Activated CD4-positive, alpha-beta T cell treated with anti-CD3 and anti-CD28 coated beads for 36 hours (primary cell): Measurements from ENCODE around the gene MAMDC2. TPM values are rescaled to one million over a fixed set of nuclear protein-coding genes. Genes with fewer than 3 reads are reported as not detected.

ENCODE experiments used
- ATAC-seq: fragments of 200-7000 bp; cut with Tn5 transposase; one replicate; pipeline ENCODE4 v1.10.0; 2021; ENCODE audit warnings: mild to moderate bottlenecking, moderate library complexity
- CTCF ChIA-PET: fragments of 350-600 bp; sonication (Branson Sonifier 250); formaldehyde crosslinking; loops from one replicate; lab custom pipeline; 2021; ENCODE audit warnings: antibody characterized with exemption; lab: Charles Lee
- POLR2A ChIA-PET: fragments of 350-600 bp; sonication (Branson Sonifier 250); formaldehyde crosslinking; loops from one replicate; lab custom pipeline; 2021; ENCODE audit warnings: antibody characterized with exemption, inconsistent platforms; lab: Charles Lee
- DNase-seq: peaks from one replicate; pipeline ENCODE4 v3.0.0-alpha.2; 2020
- H3K27ac Mint-ChIP-seq: one replicate; pipeline ENCODE4 v1.8.0; 2021; ENCODE audit warnings: mixed read lengths
- H3K27me3 Mint-ChIP-seq: one replicate; pipeline ENCODE4 v1.8.0; 2021; ENCODE audit warnings: mixed read lengths
- H3K36me3 Mint-ChIP-seq: one replicate; pipeline ENCODE4 v1.8.0; 2021; ENCODE audit warnings: low read depth, mixed read lengths
- H3K4me1 Mint-ChIP-seq: one replicate; pipeline ENCODE4 v1.8.0; 2021; ENCODE audit warnings: mixed read lengths
- H3K4me3 Mint-ChIP-seq: one replicate; pipeline ENCODE4 v1.8.0; 2021; ENCODE audit warnings: mild to moderate bottlenecking, moderate library complexity, mixed read lengths
- H3K9me3 Mint-ChIP-seq: one replicate; pipeline ENCODE4 v1.8.0; 2021; ENCODE audit warnings: low read depth, mixed read lengths
- intact Hi-C, 2 experiments: fragments of 100-400 bp; cut with DNase I in 1 of 2; cut with micrococcal nuclease in 1 of 2; formaldehyde crosslinking; loops; one replicate each; pipeline versions ENCODE4 v1.14.2 to v1.15.1; 2022 to 2024; cut with DNase I, micrococcal nuclease
- total RNA-seq, 2 experiments: library from RNA; stranded (reverse); gene quantifications; one replicate each; pipeline ENCODE4 v1.2.3, GENCODE V29; 2021

Gene MAMDC2
- total RNA-seq, 2 experiments from 2014 or later, result not detected

DNA sequence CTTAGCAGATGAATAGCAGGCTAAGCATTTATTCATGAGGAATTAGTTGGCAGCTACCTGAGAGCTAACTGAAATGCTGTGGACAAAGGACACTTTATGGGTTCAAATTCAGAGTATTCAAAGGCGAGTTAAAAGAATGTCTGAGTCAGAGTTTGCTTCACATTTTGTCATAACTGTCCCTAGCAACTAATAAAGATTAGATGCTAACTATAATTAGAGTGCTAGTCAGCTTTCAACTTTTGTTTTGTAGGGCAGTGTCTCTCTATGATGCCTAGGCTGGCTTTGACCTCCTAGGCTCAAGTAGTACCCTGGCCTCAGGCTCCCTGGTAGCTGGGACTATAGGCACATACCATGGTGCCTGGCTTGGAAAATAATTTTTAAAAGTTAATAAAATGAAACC lies 219.8 kb downstream of the MAMDC2 start:
- DNase-seq, result no peak
- POLR2A ChIA-PET, result interaction anchor here (0.9 kb wide), 1 partner anchor 14 kb away, joined by 3 read pairs; no protein-coding TSS in a partner anchor
- CTCF ChIA-PET, result interaction anchor here (0.7 to 1.2 kb wide), 3 partner anchors 9 to 339 kb away, joined by 3 to 8 read pairs (median 3); no protein-coding TSS in a partner anchor
- no peak for ATAC-seq
- peaks cover 53% of the 10 kb centered on the region for H3K36me3 Mint-ChIP-seq
- intact Hi-C loops, result loop anchor here in 1 of 2 experiments (5.0 kb wide), 1 partner anchor 1504 kb away; the partner anchor contains the start of gene CEMIP2
- H3K4me3 Mint-ChIP-seq, result no peak overlapping the region
- H3K27ac Mint-ChIP-seq, result no peak overlapping the region
- no peaks in the 10 kb centered on the region for H3K27me3 Mint-ChIP-seq
- H3K9me3 Mint-ChIP-seq, result no peaks in the 10 kb centered on the region
- H3K4me1 Mint-ChIP-seq, result peaks cover 50% of the 10 kb centered on the region

Other genes with a start within 250 kb of the MAMDC2 start
- gene CFAP95, start 223.0 kb upstream of the MAMDC2 start, total RNA-seq, result not detected
- 10 to 100 TPM; 39.0 to 43.0 TPM for gene SMC5, start 215.1 kb downstream of the MAMDC2 start, total RNA-seq